ENCODE data around the gene SCN9A.

- TF ChIP-seq CTCF (IDR thresholded peaks at IDR 0.05) (no peak), POLR2A (IDR thresholded peaks at IDR 0.05) (no peak)
These were observed 25.2 kb downstream of the SCN9A start for GRCh38 chr2:166350525-166350924.
